K562 (cell line): ENCODE results near the gene SPATA31D4.

Source experiments
- EP300 ChIP-seq: IDR thresholded peaks from 2 replicates; pipeline ENCODE4 v1.6.1; 2012; ENCODE audit warnings: low read length, improper control_type of control experiment
- JUN ChIP-seq, 2 experiments: sonication (generic) in 1 of 2; formaldehyde crosslinking in 1 of 2; IDR thresholded peaks; 2 replicates each; pipeline versions ENCODE4 v1.6.1 to v1.8.0; 2012 to 2022; ENCODE audit warnings: borderline replicate concordance in 2 of 2, mild to moderate bottlenecking in 2 of 2, improper control_type of control experiment in 1 of 2, low read depth in 1 of 2, low read length in 1 of 2, missing genetic modification reagents in 1 of 2
- KDM5B ChIP-seq: fragments of 200-600 bp; sonication (generic); IDR thresholded peaks from 2 replicates; pipeline ENCODE4 v1.6.1; 2012; ENCODE audit warnings: low read depth, mild to moderate bottlenecking, moderate library complexity, low read length, control low read depth, inconsistent platforms; ENCODE audit not compliant: insufficient replicate concordance
- MTA2 ChIP-seq: fragments of 450-650 bp; IDR thresholded peaks from 2 replicates; pipeline ENCODE4 v1.6.1; 2016; ENCODE audit warnings: low read depth
- POLR2A ChIP-seq: fragments of 450-650 bp; conservative IDR thresholded peaks from 2 replicates; pipeline ENCODE4 v1.6.1; 2016
- RNF2 ChIP-seq: sonication (generic); IDR thresholded peaks from 2 replicates; pipeline ENCODE4 v1.6.1; 2016
- SNRNP70 ChIP-seq: fragments of 200-400 bp; formaldehyde crosslinking; optimal IDR thresholded peaks from 2 replicates; pipeline ENCODE3; 2017; ENCODE audit warnings: low read depth, low read length
- SP1 ChIP-seq: sonication (generic); formaldehyde crosslinking; IDR thresholded peaks from 2 replicates; pipeline ENCODE4 v1.8.1; 2022; ENCODE audit warnings: mild to moderate bottlenecking, missing genetic modification reagents
- TCF7 ChIP-seq: sonication (generic); IDR thresholded peaks from 2 replicates; pipeline ENCODE4 v1.6.1; 2016; ENCODE audit warnings: antibody characterized with exemption, borderline replicate concordance
- ZNF133 ChIP-seq: fragments of 250-450 bp; sonication (Bioruptor Pico); IDR thresholded peaks from 2 replicates; pipeline ENCODE4 v1.4.0; 2020; ENCODE audit warnings: mild to moderate bottlenecking
- TF ChIP-seq, protein P1 (sequence below): fragments of 450-650 bp; IDR thresholded peaks from 2 replicates; pipeline ENCODE4 v1.6.1; 2017; ENCODE audit warnings: antibody characterized with exemption

DNA sequence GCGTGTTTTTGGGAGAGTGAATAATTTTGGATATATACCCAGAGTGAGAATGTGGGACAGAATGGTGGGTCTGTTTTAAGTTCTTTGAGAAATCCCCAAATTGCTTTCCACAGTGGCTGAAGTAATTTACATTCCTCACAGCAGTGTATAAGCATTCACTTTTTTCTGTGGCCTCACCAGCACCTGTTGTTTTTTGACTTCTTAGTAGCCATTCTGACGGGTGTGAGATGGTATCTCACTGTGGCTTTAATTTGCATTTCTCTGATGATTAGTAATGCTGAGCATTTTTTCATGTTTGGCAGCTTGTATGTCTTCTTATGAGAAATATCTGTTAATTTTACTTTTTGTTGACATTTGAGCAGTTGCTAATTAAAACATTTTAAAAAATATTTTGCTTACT lies 51.0 kb downstream of the SPATA31D4 start:
- TF ChIP-seq, protein P1, sequence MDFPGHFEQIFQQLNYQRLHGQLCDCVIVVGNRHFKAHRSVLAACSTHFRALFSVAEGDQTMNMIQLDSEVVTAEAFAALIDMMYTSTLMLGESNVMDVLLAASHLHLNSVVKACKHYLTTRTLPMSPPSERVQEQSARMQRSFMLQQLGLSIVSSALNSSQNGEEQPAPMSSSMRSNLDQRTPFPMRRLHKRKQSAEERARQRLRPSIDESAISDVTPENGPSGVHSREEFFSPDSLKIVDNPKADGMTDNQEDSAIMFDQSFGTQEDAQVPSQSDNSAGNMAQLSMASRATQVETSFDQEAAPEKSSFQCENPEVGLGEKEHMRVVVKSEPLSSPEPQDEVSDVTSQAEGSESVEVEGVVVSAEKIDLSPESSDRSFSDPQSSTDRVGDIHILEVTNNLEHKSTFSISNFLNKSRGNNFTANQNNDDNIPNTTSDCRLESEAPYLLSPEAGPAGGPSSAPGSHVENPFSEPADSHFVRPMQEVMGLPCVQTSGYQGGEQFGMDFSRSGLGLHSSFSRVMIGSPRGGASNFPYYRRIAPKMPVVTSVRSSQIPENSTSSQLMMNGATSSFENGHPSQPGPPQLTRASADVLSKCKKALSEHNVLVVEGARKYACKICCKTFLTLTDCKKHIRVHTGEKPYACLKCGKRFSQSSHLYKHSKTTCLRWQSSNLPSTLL = no peak
- TF ChIP-seq JUN (IDR thresholded peaks at IDR 0.05; ENCODE audit: borderline replicate concordance, low read depth, low read length) (no peak), JUN (CRISPR knock-in tag; IDR thresholded peaks at IDR 0.05; ENCODE audit: borderline replicate concordance) (no peak), SP1 (CRISPR knock-in tag) (no peak), MTA2 (no peak), POLR2A (no peak), RNF2 (no peak), ZNF133 (CRISPR knock-in tag) (no peak), SNRNP70 (no peak), TCF7 (no peak), EP300 (no peak), KDM5B (no peak)
